Stimulated activated CD4-positive, alpha-beta T cell treated with anti-CD3 and anti-CD28 coated beads, Interleukin-15, amount 100 ng/mL, for 1 hour (primary cell): Measurements from ENCODE around the gene AGBL1.

Source experiments
- DNase-seq, 2 donors: peaks; one replicate each; pipeline ENCODE4 v3.0.0-alpha.2; 2020; ENCODE audit warnings: low read depth in 1 of 2, low spot score in 1 of 2

Gene AGBL1

DNA sequence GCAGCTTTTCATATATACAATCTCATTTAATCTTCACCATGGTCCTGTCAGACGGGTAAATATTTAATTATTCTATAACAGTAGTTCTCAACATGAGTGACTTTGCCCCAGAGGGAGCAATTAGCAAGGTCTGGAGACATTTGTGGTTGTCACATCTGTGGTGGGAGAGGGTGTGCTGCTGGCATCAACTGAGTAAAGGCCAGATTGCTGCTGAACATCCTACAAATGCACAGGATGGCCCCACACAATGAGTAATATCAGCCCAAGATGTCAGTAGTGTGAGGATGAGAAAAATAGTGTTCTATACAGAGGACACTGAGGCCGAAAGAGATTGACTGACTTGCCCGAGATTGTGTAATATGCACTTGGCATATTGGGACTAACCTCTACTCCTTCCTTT is 156.0 kb downstream of the AGBL1 start:
- no peak for DNase-seq

GRCh38 chr15:86236356-86237110 is 156.9 kb downstream of the AGBL1 start:
- DNase-seq: no peak

DNA sequence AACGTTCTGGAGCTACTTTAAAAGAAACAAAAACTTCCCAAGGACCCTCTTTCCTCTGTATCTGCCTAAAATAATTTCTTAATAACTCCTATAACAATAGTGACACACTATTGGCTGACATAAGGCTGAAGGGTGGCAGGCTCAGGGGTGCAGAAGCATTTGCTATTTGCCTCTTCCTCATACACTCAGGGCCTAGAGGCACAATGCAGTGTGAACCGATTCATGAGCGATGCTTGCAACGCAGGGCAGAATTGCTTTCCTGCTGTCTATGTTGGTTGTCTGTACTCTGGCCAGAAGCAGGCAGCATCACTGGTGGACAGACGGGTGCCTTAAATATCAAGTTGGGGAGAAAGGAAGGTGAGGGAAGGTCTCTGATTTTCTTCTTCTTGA is 157.4 kb downstream of the AGBL1 start:
- DNase-seq: no peak

DNA sequence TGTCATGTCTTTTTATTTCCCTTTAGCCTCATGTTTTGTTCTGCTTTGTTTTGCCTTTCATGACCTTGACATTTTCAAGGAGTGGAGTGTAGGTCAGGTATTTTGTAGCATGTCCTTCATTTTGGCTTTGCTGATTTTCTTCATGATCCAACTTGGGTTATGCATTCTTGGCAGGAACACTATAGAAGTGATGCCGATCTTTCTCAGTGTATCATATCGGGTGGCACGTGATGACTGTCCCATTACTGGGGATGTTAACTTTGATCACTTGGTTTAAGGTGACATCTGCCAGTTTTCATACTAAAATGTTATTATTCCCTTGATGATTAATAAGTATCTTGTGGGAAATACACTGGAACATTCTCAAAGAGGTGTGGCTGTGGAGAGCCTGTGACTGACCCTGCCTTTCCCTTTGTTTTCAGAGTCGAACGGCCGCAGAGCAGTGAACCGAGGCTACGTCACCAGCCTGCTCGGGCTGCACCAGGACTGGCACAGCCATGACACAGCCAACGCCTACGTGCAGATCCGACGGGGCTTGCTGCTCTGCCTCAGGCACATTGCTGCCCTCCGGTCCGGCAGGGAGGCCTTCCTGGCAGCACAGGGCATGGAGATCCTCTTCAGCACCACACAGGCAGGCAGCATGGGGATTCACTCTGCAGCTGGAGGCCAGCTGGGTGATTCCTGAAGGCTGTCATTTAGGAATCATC is 167.7 kb downstream of the AGBL1 start:
- DNase-seq: no peak

GRCh38 chr15:86255247-86255646 is 175.6 kb downstream of the AGBL1 start:
- no peak for DNase-seq

DNA sequence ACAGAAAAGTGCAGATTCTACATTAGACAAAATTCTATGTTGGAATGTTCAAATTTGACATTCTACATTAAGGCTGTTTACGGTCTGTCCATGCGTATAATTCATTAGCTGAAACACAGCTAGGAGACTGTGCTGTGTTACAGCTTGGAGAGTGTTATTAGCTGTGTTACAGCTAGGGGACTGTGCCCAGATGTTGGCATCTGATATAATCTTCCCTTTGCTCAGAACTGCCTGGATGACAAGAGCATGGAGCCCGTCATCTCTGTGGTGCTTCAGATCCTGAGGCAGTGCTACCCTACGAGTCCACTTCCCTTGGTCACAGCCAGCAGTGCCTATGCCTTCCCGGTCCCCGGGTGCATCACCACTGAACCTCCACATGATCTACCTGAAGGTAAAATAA is 177.0 kb downstream of the AGBL1 start:
- no peak for DNase-seq

DNA sequence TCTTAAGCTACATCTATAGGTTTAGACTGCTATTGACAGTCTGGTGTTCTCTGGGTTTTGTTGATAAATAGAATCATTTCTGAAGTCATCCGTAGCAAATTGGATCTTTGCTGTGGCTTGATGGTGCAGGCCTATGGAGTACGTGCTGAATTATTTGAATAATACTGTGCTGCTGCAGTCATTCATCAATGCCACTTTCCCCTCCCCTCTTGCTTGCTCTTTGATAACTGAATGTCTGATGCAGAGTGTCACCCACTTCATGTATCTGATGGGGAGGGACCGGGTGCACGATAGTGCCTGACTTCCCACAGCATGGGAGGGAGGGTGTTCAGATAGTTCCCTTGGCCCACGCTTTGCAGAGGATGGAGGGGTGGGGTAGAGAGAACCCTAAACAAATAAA is 179.9 kb downstream of the AGBL1 start:
- DNase-seq: no peak

GRCh38 chr15:86263230-86263629 is 183.6 kb downstream of the AGBL1 start:
- DNase-seq: no peak

- DNase-seq: no peak
Measured at GRCh38 chr15:86266896-86267484, 187.3 kb downstream of the AGBL1 start.

- DNase-seq: no peak
Measured at GRCh38 chr15:86267892-86268291, 188.2 kb downstream of the AGBL1 start.

GRCh38 chr15:86268558-86268957 is 188.9 kb downstream of the AGBL1 start:
- no peak for DNase-seq

- DNase-seq: no peak
Measured at GRCh38 chr15:86273309-86273708, 193.6 kb downstream of the AGBL1 start.

DNA sequence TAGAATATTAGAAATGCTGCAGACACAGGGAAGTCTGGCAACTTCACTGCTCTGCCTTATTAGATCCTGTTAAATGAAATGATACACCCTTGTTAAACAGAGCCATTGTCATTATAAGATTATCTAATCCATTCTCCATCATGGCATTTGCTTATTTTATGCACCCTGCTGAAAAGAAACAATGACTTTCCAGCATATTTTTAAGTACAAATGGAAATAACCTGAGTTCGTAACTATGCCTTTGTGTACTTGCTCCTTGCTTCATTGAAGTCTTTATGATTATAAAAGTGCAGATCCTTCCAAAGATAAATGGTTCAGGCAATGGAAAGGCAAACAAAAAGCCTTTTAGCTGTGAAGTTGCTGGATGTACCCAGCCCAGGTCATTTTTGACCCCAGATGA is 195.7 kb downstream of the AGBL1 start:
- no peak for DNase-seq

DNA sequence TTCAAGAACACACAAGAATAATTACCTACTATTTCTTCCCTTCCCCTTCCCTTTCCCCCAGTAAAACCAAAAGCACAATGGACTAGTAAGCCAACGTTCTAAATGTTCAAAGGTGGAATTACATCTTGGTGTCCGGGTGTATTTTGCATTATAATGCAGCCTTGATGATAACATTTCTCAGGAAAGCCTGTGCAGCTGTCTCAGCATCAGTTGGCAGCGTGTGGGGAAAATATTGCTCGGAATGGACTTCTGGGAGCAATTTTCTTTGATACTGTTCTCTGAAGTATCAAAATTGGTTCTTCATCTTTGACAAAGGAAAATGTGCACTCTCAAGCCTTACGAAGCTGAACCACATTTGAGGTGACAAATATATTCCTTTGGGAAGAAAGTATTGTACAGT is 198.9 kb downstream of the AGBL1 start:
- DNase-seq: no peak

DNA sequence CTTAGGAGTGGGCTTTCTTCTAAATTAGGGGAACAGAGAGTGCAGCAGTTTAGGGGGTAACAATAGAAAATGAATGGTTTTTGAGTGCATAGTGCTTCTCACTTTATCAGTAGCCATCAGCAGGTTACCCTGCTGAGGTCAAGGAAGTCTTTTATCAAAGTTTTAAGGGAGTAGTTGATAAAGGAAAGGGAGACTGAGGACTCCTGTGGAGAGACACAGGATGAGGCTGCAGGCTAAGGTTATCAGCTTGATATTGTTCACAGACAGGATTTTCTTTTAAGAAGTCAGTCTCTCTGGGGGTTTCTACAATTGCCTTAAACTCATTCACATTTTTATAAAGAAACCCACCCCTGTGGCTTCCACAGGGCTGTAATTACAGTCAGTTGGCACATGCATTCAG is 205.0 kb downstream of the AGBL1 start:
- no peak for DNase-seq

DNA sequence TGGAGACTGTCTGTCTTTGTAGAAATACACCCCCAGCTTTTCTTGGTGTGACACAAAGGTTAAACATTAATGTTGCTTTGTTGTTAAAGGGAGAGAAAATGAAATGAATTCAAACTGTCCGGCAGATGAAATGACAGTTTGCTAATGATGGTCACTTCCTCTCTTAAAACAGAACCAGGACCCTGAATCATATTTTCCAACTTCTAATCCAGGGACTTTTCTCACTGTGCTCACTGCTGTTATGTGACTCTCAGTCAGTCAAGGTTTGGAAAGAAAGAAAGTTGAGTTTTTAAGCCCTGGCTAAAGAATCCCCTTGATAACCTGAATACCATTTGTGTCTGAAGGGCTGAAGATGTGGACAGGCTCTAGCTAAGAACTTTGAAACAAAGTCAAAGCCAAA is 215.8 kb downstream of the AGBL1 start:
- DNase-seq: no peak

GRCh38 chr15:86296769-86297168 is 217.1 kb downstream of the AGBL1 start:
- DNase-seq: no peak

GRCh38 chr15:86300390-86301125 is 220.9 kb downstream of the AGBL1 start:
- no peak for DNase-seq

DNA sequence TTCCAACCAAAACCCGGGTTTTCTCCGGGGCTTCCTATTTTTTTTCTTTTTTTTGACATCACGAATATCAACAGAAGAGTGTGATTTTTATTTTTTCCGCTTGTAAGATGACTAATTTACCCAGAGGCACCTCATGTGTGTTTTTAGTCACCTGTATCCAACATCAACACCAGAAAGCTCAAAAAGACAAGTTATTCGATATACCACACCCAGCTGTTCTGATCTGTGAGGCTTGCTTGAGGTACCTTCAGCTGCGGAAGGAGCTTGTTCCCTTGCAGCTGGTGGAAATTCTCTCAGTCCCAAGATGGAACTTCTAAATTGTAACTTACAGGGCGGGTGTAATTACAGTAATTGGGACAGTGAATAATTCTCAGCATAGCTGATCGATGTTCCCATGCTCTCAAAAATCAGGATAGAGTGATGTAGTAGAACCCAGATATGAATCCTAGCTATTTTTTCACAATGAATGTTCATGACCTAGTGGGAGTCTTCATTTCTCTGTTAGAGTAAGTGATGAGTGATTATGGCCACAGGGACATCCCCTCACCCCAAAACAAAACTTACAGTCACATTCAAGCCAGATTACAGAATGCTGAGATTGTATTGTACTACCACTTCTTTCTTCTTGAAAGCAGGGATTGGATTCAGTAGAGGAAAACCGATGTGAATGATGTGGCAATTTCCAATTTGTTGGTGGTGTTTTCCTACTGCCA is 232.1 kb downstream of the AGBL1 start:
- DNase-seq: no peak

DNA sequence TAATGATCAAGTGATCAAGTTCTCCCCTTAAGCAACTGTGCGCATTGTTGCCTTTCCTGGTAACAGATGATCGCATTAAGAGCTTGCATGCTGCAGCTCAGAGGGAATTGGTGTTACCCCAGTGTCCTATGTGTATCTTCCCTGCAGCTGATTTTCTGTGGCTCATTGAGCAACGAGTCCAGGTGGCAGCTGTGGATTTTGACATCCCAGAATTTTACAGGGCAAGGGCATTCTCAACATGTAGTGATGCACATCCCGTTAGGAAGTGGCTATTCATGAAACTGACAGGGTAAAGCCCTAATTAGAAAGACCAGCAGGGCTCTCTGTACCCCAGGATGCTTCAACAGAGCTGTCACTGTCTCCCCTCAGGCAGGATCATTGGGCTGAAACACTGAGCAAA is 232.8 kb downstream of the AGBL1 start:
- no peak for DNase-seq

- DNase-seq: no peak
Measured at GRCh38 chr15:86316216-86316615, 236.5 kb downstream of the AGBL1 start.
